CD1c-positive myeloid dendritic cell (primary cell): ENCODE data around the gene RFX7.
A peak's percentile ranks its signal among the peaks of the same experiment; 100 is the strongest.

Source experiments
- DNase-seq: peaks from one replicate; pipeline ENCODE4 v3.0.0-alpha.2; 2016; ENCODE audit errors: extremely low spot score

Gene RFX7

DNA sequence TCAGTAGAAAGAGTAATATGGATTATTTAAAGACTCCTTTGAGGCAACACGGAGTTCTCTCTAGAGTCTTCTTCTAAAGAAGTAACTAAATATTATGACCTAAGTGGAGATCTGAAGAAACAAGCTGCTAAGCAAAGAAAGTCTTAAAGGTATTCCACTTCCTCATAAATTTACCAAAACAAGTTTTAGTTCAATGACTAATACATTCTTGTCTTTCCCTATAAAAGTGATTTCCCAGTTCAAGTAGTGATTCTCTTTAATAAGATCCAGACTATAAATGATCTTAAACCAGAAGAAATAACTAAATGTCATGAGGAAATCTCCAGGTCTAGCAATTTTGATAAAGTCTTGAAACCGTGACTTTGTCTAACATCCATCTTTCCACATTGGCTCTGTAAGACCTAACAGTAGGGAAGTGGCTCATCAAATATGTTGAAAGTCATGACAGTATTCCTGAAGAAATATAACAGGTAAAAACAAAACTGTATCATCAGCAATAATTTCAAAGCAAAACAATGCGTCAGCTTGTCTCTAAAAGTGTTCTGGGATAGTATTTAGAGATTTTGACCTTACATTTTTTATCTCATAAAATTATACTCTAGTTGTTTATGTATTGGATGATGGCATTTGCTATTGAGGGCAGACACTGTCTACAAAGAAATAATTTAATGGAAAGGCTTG lies 198.5 kb downstream of the RFX7 start:
- no peak for DNase-seq

DNA sequence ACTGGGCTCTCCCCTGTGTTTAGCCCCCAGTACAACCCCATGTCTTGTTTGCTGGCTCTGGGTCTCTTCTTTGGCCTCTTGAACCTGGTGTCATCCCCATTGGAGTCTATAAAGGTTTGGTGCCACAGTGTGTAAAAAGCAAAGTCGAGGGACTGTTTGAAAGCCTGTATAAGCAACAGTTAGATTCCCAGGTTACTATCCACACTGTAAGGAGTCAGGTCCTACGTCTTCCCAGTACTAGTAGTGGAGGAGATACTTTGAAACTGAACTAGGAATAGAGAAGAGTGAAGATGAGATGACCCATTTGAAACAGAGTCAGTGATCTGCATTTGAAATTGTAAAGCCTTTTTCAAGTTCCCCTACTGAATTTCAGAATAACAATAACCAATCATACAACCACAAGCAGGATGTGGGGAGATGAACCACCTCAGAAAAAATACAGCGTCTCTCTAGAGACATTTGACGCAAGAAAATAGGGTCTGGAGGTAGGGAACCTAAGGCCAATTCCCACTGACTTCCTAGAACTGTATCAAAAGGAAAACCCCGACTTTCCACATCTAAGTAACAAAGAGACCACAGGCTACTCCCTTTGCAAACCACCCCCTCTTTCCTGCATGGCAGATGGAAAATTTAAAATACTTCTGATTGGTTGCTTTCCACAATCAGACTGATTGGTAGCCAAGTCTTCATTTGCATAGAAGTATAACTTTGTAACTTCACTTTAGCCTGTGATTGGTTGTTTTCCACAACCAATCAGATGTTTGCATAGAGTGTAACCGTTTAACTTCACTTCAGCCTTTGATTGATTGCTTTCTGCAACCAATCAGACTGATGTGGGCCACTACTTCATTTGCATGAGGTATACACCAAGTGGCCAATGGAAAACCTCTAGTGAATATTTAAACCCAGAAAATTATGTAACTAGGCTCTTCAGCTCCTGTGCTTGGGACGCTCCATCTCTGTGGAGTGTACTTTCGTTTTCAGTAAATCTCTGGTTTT lies 200.4 kb downstream of the RFX7 start:
- DNase-seq = peak; percentile 20

DNA sequence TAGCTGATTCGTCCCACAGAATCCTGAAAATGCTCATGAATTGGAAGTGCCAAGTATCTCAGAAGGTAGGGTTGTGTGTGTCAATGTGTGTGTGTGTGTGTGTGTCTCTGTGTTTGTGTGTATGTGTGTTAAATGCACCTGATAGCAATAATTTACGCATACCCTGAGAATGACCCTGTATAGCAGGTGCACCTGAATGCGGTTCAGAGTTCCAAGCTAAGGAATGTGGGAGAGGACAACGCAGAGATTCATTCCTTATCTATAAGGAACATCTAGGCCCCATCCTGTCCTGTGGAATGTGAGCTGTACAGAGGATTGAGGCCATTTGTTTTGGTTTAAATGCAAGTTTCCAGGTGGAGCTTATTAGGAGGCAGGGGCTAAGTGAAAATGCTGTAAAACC lies 201.2 kb downstream of the RFX7 start:
- no peak for DNase-seq

DNA sequence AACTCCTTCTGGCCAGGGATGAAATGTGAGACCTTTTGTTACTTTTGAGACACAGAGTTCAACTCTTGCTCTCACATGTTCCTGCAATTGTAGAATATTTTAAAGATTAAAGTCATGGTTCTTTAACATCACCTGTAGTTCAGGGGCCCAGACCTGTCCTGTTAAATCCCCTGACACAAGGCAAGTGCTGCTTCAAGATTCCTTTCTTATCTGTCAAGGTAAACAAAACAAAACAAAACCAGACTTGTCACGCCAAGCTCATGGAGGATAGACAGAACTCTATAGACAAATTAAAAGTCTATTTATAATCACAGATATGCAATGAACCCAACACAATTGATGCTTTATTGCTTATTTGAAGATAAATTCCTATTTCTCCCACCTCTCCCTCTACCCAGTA lies 201.6 kb downstream of the RFX7 start:
- DNase-seq = no peak

DNA sequence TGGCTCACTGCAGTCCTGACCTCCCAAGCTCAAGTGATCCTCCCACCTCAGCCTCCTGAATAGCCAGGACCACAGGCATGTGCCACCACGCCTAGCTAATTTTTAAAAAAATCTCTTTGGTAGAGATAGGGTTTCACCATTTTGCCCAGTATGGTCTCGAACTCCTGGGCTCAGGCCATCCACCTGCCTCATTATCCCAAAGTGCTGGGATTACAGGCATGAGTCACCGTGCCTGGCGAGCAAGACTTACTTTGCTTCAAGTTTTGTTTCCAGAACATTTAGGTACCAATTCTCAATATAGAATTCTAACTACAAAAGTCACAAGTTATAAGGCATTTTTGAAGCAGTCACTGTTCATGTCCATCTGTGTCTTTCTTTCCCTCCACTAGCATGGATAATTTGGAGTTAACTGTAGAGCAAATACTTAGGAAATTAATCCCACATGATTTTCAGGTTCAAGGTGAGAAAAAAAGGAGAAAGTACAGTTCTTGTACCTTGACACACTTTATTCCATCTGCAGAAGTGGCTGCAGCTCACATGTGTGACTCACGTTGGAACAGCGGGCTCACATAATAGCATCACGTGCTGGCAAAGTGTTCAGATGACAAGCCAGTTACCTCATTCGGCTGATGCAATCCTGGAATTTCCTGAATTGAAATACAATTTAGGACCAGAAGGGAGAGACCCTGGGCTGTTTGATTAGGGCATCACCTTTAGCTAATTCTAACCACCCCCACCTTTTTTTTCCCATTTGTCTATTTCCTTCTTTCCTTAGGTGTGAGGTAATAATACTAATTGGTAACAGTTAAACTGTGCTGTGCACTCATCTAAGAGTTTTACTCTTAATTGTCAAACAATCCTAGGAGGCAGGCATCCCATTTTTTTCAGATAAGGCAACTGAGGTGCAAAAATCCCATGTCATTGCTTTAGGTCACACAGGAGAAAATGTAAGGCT lies 203.3 kb downstream of the RFX7 start:
- peak; percentile 7 for DNase-seq

DNA sequence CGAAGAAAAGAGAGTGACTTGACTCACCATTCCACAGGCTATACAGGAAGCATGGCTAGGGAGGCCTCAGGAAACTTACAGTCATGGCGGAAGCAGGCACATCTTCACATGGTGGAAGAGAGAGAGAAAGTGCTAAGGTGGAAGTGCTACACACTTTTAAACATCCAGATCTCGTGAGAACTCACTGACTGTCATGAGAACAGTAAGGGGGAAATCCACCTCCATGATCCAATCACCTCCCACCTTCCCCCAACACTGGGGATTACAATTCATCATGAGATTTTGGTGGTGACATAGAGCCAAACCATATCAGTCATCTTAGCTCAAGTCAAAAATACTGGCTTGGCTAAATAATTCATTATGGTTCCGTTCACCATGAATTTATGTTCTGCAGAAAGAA lies 205.0 kb downstream of the RFX7 start:
- DNase-seq = no peak

DNA sequence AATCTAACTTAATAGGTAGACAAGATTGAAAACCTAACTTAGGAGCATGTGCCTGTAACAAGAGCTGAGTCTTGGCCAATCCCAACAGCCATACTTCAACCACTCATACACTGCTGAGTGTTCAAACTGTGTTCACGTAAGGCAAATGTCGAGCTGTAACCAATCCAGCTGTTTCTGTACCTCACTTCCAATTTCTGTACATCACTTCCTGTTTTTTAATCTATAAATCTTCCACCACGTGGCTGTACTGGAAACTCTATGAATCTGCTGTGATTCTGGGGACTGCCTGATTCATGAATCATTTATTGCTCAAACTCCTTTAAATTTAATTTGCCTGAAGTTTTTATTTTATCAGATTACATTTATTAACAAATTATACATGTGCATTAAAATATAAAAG lies 205.7 kb downstream of the RFX7 start:
- DNase-seq = peak; percentile 12
